ENCODE measurements around the gene KNG1.

The KNG1 gene

GRCh38 chr3:186713499-186713898 is 3.7 kb upstream of the KNG1 start:
- DNase-seq, result no peak

- no peak for DNase-seq
Measured at GRCh38 chr3:186719945-186720739, 3.0 kb downstream of the KNG1 start.

- no peak for DNase-seq
Measured at GRCh38 chr3:186722457-186722856, 5.3 kb downstream of the KNG1 start.

GRCh38 chr3:186724911-186725310 is 7.8 kb downstream of the KNG1 start:
- no peak for DNase-seq

- no peak for DNase-seq
Measured at GRCh38 chr3:186732169-186732766, 15.1 kb downstream of the KNG1 start.

GRCh38 chr3:186742618-186743380 is 25.6 kb downstream of the KNG1 start:
- DNase-seq, result no peak

GRCh38 chr3:186743666-186744065 is 26.5 kb downstream of the KNG1 start:
- DNase-seq, result no peak

- DNase-seq, result peak in 1 of 6 experiments; percentile 18
Measured at GRCh38 chr3:186746008-186746407, 28.8 kb downstream of the KNG1 start.

- DNase-seq, result no peak
Measured at GRCh38 chr3:186750316-186750715, 33.2 kb downstream of the KNG1 start.

GRCh38 chr3:186751480-186751879 is 34.3 kb downstream of the KNG1 start:
- no peak for DNase-seq

- DNase-seq, result no peak
Measured at GRCh38 chr3:186754006-186754405, 36.8 kb downstream of the KNG1 start.

- no peak for DNase-seq
Measured at GRCh38 chr3:186754871-186755270, 37.7 kb downstream of the KNG1 start.

- DNase-seq, result no peak
Measured at GRCh38 chr3:186757214-186757613, 40.1 kb downstream of the KNG1 start.

GRCh38 chr3:186757686-186758220 is 40.6 kb downstream of the KNG1 start:
- no peak for DNase-seq

GRCh38 chr3:186759231-186759930 is 42.2 kb downstream of the KNG1 start:
- DNase-seq, result no peak

GRCh38 chr3:186760141-186760833 is 43.1 kb downstream of the KNG1 start:
- no peak for DNase-seq

GRCh38 chr3:186760897-186761447 is 43.8 kb downstream of the KNG1 start:
- DNase-seq, result no peak

GRCh38 chr3:186772281-186772694 is 55.1 kb downstream of the KNG1 start:
- DNase-seq, result peak in 2 of 6 experiments; percentile 43 to 58

- DNase-seq, result peak in 4 of 6 experiments; percentile 36 to 58 (median 45)
Measured at GRCh38 chr3:186772701-186773417, 55.7 kb downstream of the KNG1 start.

- no peak for DNase-seq
Measured at GRCh38 chr3:186775999-186776398, 58.8 kb downstream of the KNG1 start.

- DNase-seq, result no peak
Measured at GRCh38 chr3:186779204-186779603, 62.0 kb downstream of the KNG1 start.

Data from stimulated activated naive CD4-positive, alpha-beta T cell (primary cell).